GM13976 (cell line): ENCODE measurements around the gene HSPB8.

ENCODE experiments used
- DNase-seq: peaks from one replicate; pipeline ENCODE4 v3.0.0; 2012; ENCODE audit warnings: low spot score
- in situ Hi-C: fragments of 300-500 bp; cut with MboI; formaldehyde crosslinking; loops from one replicate; pipeline ENCODE4 v1.12.0; 2022; ENCODE audit warnings: low sequenced_read_pairs, mixed read lengths, inconsistent platforms; ENCODE audit not compliant: unreplicated experiment
- TF ChIP-seq, protein P1 (sequence below): IDR thresholded peaks from 2 replicates; pipeline ENCODE4 v1.5.1; 2012; ENCODE audit warnings: borderline replicate concordance, mild to moderate bottlenecking; ENCODE audit not compliant: insufficient read depth; ENCODE audit errors: extremely low read depth, missing control alignments, control extremely low read depth

Gene HSPB8, protein sequence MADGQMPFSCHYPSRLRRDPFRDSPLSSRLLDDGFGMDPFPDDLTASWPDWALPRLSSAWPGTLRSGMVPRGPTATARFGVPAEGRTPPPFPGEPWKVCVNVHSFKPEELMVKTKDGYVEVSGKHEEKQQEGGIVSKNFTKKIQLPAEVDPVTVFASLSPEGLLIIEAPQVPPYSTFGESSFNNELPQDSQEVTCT

GRCh38 chr12:119178544-119179334 lies at the start of gene HSPB8:
Gene HSPB8 (plus strand): TSS chr12:119178931. CDS start chr12:119179313, 382 bp downstream.
- in situ Hi-C loops = no loop called here
- no peak for DNase-seq
- TF ChIP-seq, protein P1, sequence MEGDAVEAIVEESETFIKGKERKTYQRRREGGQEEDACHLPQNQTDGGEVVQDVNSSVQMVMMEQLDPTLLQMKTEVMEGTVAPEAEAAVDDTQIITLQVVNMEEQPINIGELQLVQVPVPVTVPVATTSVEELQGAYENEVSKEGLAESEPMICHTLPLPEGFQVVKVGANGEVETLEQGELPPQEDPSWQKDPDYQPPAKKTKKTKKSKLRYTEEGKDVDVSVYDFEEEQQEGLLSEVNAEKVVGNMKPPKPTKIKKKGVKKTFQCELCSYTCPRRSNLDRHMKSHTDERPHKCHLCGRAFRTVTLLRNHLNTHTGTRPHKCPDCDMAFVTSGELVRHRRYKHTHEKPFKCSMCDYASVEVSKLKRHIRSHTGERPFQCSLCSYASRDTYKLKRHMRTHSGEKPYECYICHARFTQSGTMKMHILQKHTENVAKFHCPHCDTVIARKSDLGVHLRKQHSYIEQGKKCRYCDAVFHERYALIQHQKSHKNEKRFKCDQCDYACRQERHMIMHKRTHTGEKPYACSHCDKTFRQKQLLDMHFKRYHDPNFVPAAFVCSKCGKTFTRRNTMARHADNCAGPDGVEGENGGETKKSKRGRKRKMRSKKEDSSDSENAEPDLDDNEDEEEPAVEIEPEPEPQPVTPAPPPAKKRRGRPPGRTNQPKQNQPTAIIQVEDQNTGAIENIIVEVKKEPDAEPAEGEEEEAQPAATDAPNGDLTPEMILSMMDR = no peak

GRCh38 chr12:119129827-119130434 lies 48.8 kb upstream of the HSPB8 start:
- no peak for DNase-seq
- in situ Hi-C loops = no loop called here
- TF ChIP-seq, protein P1 = no peak

GRCh38 chr12:119130523-119130922 lies 48.2 kb upstream of the HSPB8 start:
- no peak for DNase-seq
- TF ChIP-seq, protein P1 = no peak
- in situ Hi-C loops = no loop called here

DNA sequence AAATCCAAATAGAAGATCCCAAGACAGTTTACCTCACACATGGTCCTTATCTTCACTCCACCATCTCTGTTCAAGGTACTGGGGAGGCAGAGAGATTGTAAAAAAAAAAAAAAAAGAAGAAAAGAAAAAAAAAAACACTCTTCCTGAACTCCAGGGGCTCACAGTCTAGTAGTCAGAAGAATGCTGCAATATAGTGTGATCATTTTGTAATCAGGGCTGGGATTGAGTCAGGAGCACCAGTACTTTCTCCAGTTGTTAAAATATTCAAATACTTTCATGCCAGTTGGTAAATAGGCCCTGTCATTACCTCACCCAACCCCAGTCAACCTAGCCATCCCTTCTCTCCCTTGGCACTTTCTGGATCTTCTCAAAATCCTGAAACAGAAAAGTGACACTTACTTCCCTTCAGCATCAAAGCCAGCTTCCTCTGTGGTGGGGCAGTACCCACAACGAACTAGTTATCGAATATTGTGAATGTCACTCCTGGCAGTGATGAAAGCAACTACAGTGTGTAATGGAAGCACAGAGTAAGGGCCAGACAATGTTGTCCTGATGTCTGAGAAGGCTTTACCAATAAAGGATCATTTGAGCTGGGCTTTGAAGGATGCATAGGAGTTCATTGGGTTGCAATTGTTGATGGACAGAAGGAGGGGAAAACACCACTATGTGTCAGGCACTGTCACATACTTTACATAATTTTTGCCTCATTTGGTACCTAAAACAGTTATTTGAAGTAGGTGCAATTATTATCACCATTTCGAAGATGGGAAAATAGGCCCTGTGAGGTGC lies 44.3 kb upstream of the HSPB8 start:
- TF ChIP-seq, protein P1 = no peak
- in situ Hi-C loops = no loop called here
- no peak for DNase-seq

DNA sequence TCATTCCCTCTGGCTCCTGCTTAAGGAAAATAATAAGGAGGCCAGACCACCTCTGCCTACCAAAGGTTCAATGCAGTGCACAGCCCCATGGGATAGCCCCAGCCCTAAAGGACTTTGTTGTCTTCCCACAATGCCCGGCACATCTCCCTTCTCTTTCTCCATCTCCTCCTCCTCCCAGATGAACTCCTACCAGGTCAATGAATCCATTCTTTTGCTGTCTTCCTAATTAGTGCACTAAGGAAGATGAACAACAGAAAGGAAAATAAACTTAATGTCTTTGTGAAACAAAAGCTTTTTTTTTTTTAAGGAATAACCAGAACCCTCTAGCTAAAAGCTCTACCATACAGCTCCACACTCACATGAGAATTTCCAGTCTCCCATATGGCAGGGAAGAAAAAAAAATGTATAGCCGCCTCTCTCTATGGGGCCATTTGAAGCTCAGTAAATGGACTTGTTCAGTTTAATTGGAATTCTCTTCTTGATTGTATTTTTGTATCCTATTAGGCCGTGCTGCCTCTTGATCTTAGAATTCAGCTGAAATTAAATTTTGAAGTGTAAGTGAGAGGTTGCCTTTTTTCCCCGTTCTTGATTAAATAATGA lies 41.8 kb upstream of the HSPB8 start:
- in situ Hi-C loops = no loop called here
- no peak for DNase-seq
- TF ChIP-seq, protein P1 = no peak

- in situ Hi-C loops = no loop called here
- TF ChIP-seq, protein P1 = no peak
- DNase-seq = no peak
These were observed 39.3 kb upstream of the HSPB8 start for GRCh38 chr12:119139448-119139847.
